Fibroblast of lung (primary cell): ENCODE results near the gene SDK1.

Source experiments
- EZH2 ChIP-seq: IDR thresholded peaks from 2 replicates; pipeline ENCODE4 v1.5.1; 2012; ENCODE audit warnings: low read length, control low read depth, mild to moderate bottlenecking; ENCODE audit errors: missing control alignments
- TF ChIP-seq, protein P1 (sequence below), 2 donors: IDR thresholded peaks in 1 of 2; conservative IDR thresholded peaks in 1 of 2; 1 replicate in 1 of 2; 2 replicates in 1 of 2; pipeline ENCODE4 v1.5.1; 2011 to 2012; ENCODE audit warnings: low read length in 2 of 2, control low read depth in 1 of 2, inconsistent platforms in 1 of 2, low read depth in 1 of 2, mild to moderate bottlenecking in 1 of 2

DNA sequence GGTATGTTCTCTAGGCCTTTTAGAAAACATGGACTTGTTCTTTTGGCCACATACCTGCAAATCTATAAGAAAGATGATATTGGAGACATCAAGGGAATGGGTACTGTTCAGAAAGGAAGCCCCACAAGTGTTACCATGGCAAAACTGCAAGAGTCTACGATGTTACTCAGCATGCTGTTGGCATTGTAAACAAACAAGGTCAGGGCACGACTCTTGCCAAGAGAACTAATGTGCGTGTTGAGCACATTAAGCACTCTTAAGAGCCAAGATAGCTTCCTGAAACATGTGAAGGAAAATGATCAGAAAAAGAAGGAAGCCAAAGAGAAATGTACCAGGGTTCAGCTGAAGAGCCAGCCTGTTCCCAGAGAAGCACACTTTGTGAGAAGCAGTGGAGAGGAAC is 37.1 kb downstream of the SDK1 start:
- TF ChIP-seq, protein P1, sequence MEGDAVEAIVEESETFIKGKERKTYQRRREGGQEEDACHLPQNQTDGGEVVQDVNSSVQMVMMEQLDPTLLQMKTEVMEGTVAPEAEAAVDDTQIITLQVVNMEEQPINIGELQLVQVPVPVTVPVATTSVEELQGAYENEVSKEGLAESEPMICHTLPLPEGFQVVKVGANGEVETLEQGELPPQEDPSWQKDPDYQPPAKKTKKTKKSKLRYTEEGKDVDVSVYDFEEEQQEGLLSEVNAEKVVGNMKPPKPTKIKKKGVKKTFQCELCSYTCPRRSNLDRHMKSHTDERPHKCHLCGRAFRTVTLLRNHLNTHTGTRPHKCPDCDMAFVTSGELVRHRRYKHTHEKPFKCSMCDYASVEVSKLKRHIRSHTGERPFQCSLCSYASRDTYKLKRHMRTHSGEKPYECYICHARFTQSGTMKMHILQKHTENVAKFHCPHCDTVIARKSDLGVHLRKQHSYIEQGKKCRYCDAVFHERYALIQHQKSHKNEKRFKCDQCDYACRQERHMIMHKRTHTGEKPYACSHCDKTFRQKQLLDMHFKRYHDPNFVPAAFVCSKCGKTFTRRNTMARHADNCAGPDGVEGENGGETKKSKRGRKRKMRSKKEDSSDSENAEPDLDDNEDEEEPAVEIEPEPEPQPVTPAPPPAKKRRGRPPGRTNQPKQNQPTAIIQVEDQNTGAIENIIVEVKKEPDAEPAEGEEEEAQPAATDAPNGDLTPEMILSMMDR (conservative IDR thresholded peaks at IDR 0.05 in 1 of 2, IDR thresholded peaks at IDR 0.05 in 1 of 2; ENCODE audit: low read depth in 1 of 2, low read length in 2 of 2): no peak
- no peak for TF ChIP-seq EZH2
